ENCODE results near the gene SSH3.

The SSH3 gene

DNA sequence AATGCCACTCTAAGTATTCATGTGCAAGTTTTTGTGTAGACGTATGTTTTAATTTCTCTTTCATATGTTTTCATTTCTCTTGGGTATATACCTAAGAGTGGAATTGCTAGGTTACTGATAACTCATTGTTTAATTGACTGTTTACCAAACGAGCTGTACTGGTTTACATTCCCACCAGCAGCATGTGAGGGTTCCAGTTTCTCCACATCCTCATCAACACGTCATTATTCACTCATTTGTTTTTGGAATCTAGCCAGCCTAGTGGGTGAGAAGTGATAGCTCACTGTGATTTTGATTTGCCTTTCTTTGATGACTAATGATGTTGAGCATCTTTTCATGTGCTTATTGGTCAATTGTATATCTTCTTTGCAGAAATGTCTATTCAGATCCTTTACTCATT, 10.2 kb upstream of the SSH3 start:
- no peak for DNase-seq (ENCODE audit: low spot score)

DNA sequence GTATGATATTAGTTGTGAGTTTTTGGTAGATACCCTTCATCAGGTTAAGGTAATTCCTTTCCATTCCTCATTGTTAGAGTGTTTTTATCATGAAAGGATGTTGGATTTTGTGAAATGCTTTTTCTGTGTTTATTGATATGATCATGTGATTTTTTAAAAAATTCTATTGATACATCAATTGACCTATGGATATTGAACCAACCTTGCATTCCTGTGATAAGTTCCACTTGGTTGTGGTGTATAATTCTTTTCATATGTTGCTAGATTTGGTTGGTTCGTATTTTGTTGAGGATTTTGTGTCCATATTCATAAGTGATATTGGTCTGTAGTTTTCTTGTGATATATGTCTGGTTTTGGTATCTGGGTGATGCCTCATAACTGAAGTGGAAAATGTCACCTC, 7.5 kb upstream of the SSH3 start:
- DNase-seq (ENCODE audit: low spot score), result no peak

DNA sequence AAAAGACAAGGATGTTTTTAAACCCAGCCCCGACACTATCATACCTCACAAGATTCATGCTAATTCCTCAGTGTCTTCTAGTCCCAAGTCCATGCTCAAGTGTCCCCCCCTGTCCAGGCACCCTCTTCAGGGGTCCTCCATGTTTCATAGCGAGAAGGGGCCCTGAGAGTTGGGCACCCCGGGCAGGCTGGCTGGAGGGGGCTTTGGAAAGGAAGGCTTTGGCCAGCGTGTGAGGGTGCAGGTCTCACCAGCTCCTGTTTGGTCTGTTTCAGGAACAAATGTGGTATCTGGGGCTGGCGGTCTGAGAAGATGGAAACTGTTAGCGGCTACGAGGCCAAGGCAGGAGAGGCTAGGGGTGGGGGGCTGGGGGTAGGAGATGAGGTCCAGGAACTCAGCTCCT, 4.5 kb upstream of the SSH3 start:
- DNase-seq (ENCODE audit: low spot score), result no peak

DNA sequence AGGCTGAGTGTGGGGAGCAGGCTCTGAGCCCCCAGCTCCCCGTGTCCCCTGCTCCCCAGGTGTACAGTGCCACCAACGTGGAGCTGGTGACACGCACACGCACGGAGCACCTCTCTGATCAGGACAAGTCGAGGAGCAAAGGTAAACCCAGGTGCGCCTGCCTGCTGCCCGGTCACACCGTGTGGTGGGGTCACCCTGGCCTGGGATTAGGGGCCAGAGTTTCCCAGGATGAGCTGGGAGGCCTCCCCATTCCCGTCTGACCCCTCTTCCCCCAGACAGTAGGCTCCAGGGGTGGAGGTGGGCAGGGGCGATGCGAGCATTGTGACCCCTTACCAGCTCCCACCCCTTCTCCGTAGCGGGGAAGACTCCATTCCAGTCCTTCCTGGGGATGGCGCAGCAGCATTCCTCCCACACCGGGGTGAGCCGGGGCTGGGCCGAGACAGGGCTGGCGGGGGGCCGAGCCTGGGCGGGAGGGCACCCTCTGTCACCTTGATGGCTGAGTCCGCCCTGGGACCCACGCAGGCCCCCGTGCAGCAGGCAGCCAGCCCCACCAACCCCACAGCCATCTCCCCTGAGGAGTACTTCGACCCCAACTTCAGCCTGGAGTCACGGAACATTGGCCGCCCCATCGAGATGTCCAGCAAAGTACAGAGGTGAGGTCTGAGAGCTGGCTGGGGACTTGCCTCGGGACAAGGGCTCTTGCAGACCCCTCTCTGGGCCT, 3.7 kb upstream of the SSH3 start:
- no peak for DNase-seq (ENCODE audit: low spot score)

DNA sequence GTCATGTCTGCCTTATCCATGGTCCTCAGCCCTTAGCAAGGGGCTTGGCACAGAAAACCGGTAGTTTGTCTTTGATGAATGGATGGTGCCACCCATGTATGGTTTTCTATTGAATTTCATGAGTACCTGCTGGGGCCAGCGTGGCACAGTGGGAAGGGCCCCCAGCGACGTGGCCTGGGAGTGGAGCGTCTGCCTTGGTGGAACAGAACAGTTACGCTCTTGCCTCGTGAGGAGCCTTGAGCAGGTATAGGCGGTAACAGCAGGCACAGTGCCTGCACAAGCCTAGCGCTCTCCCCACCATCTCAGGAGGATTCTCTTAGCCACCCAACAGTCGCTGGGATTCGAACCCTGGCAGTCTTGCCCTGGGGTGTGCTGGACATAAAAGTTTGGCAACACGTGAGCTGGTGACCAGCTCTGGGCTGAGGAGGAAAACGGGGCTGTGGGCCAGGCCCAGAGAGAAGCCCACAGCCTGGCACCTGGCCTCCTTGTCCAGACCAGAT, 3.0 kb upstream of the SSH3 start:
- no peak for DNase-seq (ENCODE audit: low spot score)

DNA sequence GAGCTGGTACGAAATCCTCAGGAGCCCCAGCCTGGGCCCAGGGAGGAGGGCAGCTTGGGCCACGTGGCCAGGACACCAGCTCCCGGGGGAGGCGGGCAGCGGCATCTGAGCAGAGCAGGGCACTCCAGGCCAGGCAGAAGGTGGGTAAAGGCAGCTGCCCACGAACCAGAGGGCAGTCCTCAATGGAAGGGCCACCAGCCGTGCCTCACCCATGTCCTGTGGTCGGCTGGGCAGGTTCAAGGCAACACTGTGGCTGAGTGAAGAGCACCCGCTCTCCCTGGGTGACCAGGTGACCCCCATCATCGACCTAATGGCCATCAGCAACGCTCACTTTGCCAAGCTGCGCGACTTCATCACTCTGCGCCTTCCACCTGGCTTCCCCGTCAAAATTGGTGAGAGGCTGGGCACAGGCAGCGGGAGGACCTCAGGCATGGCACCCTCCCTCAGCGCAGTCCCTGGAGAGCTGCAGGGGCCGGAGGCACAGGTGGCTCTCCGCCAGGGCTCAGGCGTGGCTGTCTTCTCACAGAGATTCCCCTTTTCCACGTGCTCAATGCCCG, 2.5 kb upstream of the SSH3 start:
- DNase-seq (ENCODE audit: low spot score), result no peak

DNA sequence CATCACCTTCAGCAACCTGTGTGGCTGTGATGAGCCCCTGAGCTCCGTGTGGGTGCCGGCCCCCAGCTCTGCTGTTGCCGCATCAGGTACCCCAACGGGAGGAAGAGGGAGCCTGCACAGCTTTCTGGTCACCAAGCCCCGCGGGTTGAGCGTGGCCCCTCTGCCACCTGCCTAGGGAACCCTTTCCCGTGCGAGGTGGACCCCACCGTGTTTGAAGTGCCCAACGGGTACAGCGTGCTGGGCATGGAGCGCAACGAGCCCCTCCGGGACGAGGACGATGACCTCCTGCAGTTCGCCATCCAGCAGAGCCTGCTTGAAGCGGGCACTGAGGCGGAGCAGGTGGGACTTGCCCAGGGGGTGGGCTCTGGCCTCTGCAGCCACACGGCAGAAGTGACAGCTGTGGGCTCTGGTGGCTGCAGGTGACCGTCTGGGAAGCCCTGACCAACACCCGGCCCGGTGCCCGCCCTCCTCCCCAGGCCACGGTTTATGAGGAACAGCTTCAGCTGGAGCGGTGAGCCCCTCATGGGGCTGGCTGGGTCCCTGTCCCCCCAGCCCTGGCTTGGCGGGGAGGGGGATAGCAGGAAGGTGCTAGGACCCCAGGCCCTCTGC, 1.9 kb upstream of the SSH3 start:
- no peak for DNase-seq (ENCODE audit: low spot score)

DNA sequence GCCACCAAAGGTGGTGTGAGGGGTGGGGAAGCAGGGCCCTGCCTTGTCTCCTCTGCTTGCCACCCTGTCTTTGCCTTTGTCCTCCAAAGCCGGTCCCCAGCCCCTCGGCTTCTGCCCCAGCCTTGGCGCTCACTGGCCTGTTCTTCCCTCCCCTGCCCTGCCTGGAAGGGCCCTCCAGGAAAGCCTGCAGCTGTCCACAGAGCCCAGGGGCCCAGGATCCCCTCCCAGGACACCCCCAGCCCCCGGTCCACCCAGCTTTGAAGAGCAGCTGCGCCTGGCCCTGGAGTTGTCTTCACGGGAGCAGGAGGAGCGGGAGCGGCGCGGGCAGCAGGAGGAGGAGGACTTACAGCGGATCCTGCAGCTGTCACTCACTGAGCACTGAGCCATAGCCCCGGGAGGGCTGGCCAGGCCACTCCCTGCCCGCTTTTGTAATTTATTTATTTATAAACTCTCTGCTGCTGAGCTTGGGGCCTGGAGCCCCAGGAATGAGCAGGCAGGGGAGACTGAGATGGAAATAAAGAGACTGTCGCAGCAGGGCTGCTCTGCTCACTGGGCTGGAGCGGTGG, 1.3 kb upstream of the SSH3 start:
- peak; percentile 63 for DNase-seq (ENCODE audit: low spot score)

DNA sequence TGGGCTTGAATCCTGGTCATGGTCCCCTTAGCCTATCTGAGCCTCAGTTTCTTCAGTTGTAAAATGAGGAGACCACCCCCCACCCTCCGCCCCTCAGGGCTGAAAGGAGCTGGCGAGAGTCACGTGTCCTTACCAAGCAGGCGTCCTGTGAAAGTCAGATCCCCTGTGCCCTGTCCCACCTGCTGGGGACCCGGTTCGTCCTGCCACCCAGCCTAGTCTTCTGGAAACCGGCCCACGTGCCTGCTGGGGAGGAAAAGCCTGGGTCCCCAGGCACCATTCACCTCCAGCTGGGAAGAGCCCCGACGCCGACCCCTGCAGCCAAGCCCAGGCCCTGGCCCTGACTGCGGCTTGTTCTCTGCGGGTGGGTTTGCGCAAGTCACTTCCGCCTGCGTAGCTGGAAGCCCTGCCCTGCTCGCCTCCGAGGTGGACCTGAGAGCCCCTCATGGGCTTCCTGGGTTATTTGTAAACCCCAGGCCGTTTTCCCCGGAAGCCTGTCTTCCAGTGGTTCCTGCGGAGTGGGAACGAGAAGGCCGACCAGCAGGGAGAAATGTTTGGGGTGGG, 679 bp upstream of the SSH3 start:
- no peak for DNase-seq (ENCODE audit: low spot score)

DNA sequence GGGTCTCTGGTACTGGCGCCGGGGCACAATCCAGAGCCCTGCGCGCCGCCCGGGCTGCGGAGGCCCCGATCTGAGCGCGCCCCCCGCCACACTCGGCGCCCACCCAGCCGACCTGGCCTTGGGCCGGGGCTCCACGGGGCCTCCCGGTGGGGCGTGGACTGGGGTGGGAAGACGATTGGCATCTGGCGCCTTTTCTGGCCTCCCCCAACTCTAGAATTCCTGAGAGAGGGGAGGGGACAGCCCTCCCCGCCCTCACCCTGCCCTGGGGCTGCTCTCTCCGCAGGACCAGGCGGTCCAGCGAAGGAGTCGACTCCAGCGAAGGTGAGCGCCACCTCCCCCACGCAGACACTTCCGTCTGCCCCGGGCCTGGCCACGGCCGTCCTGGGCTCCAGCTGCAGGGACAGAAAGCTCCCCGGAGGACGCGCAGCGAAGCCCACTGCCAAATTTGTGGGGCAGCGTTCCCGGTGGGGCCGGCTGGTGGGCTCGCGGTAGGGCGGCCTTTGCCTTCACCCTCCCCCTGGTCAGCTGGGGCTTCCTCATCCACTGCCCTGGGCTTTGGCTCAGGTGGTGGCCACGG, 593 bp downstream of the SSH3 start:
- DNase-seq (ENCODE audit: low spot score), result no peak

DNA sequence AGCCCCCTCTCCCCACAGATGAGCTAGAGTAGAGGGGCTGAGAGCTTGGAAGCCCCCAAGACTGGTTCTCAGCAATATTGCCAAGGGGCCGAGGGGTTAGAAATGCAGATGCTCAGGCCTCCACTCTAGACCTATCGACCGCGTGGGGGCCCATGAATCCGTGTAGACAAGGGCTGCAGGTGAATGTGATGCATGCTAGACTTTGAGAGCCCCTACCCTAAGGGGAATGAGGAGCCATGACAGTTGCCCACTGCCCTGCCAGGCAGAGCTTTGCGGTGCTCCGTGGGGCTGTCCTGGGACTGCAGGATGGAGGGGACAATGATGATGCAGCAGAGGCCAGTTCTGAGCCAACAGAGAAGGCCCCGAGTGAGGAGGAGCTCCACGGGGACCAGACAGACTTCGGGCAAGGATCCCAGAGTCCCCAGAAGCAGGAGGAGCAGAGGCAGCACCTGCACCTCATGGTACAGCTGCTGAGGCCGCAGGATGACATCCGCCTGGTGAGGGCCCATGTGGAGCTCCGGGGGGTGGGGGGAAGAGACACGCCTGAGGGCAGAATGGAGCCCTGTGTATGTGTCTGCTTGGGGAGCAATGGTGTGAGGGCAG, 1.3 kb downstream of the SSH3 start:
- no peak for DNase-seq (ENCODE audit: low spot score)

DNA sequence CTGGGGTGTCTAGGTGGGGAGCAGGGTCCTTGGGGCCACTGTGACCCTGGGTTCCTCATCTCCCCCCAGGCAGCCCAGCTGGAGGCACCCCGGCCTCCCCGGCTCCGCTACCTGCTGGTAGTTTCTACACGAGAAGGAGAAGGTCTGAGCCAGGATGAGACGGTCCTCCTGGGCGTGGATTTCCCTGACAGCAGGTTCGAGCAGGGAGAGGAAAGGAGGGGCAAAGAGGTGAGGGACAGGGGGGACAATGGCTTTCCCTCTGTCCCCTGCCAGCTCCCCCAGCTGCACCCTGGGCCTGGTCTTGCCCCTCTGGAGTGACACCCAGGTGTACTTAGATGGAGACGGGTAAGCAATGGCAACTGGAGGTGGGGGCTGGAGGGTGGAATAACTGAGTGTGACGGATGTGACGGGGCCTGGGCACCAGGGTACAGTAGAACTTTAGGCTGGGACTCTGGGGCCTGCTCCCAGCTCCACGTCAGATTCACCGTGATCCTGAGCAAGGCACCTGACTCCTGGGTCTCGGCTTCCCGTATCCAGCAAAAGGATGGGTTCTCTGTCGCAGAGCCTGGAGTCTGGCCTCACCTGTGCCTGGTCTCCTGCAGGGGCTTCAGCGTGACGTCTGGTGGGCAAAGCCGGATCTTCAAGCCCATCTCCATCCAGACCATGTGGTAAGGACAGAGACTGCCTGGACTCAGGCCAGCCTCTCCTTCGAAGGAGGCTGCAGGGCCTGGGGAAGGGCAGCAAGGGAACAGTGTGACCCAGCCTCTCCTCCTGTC, 3.6 kb downstream of the SSH3 start:
- no peak for DNase-seq (ENCODE audit: low spot score)

DNA sequence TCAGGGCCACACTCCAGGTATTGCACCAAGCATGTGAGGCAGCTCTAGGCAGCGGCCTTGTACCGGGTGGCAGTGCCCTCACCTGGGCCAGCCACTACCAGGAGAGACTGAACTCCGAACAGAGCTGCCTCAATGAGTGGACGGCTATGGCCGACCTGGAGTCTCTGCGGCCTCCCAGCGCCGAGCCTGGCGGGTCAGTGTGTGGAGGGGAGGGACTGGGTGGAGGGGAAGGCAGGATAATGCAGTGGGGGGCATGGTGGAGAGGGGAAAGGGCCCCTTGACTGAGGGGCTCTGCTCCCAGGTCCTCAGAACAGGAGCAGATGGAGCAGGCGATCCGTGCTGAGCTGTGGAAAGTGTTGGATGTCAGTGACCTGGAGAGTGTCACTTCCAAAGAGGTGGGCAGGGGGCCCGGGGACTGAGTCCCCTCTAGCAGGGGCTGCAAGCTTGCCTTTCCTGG, 4.2 kb downstream of the SSH3 start:
- DNase-seq (ENCODE audit: low spot score), result no peak

DNA sequence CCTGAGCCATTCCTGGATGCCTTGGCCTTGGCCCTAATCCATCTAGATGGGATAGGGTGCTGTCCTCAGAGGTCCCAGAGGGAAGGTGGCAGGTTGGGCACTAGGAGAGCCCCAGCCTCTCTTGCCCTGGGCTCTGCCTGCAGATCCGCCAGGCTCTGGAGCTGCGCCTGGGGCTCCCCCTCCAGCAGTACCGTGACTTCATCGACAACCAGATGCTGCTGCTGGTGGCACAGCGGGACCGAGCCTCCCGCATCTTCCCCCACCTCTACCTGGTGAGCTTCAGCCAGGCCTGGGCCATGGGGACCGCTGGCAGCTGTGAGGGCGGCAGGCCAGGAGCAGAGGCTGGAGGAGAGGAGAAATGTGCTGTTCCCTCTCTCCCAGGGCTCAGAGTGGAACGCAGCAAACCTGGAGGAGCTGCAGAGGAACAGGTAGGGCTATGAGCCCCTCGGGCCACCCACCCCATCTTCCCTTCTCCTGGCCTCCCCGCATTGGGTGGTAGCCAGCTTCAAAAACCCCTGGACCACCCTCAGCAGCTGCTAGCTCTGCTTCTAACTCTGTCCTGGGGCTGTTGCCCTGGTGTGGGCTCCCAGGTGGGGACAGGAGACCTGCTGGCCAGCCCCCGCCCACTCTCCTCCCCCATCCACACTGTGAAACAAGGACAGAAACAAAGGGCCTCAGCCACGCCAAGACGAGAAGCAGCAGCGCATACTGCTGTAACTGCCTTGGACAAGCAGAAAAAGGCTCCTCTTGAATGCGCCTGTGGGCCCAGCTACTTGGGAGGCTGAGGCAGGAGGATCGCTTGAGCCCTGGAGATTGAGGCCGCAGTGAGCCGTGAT, 4.9 kb downstream of the SSH3 start:
- no peak for DNase-seq (ENCODE audit: low spot score)

DNA sequence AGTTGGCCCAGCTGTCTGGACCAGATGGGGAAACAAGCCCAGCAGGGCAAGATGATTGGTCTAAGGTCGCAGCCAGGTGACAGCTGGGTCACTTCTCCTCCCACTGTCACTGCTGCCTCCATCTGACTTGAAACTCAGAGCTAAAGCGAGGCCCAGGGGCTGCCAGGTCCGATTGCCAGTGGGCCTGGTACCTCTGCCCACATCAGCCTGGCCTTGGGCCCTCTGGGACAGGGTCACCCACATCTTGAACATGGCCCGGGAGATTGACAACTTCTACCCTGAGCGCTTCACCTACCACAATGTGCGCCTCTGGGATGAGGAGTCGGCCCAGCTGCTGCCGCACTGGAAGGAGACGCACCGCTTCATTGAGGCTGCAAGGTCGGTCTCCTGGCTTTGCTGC, 5.8 kb downstream of the SSH3 start:
- DNase-seq (ENCODE audit: low spot score), result no peak

DNA sequence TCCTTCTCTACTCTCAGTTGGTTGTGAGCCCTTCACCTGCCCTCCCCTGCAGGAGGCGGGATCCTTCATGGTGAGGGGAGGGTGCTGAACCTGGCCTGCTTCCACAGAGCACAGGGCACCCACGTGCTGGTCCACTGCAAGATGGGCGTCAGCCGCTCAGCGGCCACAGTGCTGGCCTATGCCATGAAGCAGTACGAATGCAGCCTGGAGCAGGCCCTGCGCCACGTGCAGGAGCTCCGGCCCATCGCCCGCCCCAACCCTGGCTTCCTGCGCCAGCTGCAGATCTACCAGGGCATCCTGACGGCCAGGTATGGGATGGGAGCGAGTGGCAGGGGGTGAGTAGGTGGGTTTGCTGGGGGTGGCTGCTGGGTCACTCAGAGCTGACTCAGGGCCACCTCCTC, 6.3 kb downstream of the SSH3 start:
- DNase-seq (ENCODE audit: low spot score), result no peak

DNA sequence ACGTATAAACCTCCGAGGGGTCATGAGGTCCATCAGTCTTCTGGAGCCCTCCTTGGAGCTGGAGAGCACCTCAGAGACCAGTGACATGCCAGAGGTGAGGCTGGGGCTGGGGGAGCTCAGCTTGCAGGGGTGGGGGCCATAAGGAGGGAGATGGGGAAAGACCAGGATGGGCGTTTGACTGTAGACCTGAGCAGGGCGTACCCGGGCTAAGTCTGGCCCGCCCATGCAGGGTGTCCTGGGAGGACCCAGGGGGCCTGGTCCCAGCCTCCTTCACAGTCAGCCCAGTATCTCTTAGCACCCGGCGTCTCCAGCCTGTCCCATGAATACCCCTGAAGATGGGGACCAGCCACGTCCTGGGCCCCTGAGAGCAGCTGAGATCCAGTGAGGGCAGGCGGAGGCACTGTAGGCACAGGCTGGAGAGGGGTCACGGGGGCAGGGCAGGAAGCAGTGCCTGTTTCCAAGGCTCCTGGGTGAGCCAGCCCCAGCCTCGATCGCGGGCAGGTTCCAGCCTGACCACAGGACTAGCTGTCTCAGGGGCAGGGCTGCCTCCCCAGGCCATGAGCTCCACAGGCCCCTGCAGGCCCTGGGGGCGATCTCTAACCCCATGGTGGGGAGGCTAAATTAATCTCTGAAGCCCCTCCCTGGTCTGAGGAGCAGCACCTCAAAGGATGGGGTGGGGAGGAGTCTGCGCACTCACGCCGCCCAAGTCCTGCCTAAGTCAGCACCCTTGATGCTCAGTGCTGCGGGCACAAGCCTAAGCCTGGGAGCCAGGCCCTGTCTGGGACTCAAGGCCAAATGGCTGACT, 7.1 kb downstream of the SSH3 start:
- no peak for DNase-seq (ENCODE audit: low spot score)

DNA sequence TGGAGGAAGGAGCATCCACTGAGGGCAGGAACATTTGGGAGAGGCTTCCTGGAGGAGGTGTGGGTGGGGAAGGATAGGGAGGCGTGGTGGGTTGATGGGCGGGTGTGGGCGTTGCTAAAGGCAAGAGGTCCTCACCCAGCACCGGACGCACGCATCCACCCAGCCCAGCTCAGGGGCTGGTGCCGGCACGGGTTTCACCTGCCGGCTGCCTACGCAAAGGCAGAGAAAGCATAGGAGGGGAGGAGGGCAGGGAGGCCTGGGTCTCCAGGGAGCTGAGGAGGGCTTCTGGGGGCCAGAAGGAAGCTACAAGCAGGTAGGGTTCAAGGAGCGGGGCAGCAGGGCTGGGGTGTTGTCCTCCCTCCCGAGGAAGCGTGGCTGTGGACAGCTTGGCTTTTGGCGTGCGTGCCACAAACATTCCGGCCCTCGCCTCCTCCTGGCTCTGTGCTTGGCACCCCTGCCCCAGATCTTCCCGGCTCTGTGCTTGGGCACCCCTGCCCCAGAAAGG, 7.8 kb downstream of the SSH3 start:
- DNase-seq (ENCODE audit: low spot score), result no peak

DNA sequence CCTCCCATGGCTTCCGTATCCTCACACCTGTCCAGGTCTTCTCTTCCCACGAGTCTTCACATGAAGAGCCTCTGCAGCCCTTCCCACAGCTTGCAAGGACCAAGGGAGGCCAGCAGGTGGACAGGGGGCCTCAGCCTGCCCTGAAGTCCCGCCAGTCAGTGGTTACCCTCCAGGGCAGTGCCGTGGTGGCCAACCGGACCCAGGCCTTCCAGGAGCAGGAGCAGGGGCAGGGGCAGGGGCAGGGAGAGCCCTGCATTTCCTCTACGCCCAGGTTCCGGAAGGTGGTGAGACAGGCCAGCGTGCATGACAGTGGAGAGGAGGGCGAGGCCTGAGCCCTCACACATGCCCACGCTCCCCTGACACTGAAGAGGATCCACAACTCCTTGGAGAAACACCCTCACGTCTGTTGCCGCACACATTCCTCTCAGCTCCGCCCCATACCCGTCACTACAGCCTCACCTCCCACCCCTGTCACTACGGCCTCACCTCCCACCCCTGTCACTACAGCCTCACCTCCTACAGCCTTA, 8.3 kb downstream of the SSH3 start:
- DNase-seq (ENCODE audit: low spot score), result no peak

All from cerebellar cortex (tissue), 1 donor.